ENCODE measurements around the gene WDR54. TPM values are rescaled to one million over a fixed set of nuclear protein-coding genes. Genes with fewer than 3 reads are reported as not detected.
"Not testable (repeated sequence)": the region's sequence is repeated elsewhere in the genome, so short reads cannot be mapped to it uniquely, and the experiment has no call there.

The WDR54 gene
- total RNA-seq, 3 donors from 2014 or later, result 29.1 to 32.1 (median 31.3) TPM

GRCh38 chr2:74429487-74430451 is 8.2 kb downstream of the WDR54 start:
- no peak for ATAC-seq

GRCh38 chr2:74430502-74430901 is 9.0 kb downstream of the WDR54 start:
- DNase-seq (no peak), ATAC-seq (no peak)
- Mint-ChIP-seq H3K9me3 (no peaks in the 10 kb centered on the region), H3K36me3 (ENCODE audit: insufficient read depth) (peaks cover 3% of the 10 kb centered on the region), H3K4me3 (no peak overlapping the region), H3K27me3 (ENCODE audit: low read depth) (no peaks in the 10 kb centered on the region), H3K4me1 (ENCODE audit: low read depth) (no peaks in the 10 kb centered on the region)

More at GRCh38 chr2:74429487-74430451, 8.2 kb downstream of the WDR54 start:
- Mint-ChIP-seq H3K4me3 (no peak overlapping the region), H3K36me3 (ENCODE audit: insufficient read depth) (peaks cover 4% of the 10 kb centered on the region), H3K4me1 (ENCODE audit: low read depth) (no peaks in the 10 kb centered on the region), H3K27me3 (ENCODE audit: low read depth) (no peaks in the 10 kb centered on the region), H3K9me3 (no peaks in the 10 kb centered on the region)
- DNase-seq, result no peak

- DNase-seq (no peak), ATAC-seq (no peak)
- H3K9me3 Mint-ChIP-seq, result no peaks in the 10 kb centered on the region
- peaks cover 22% of the 10 kb centered on the region for H3K27me3 Mint-ChIP-seq (ENCODE audit: low read depth)
- H3K36me3 Mint-ChIP-seq (ENCODE audit: insufficient read depth), result no peaks in the 10 kb centered on the region
- H3K4me1 Mint-ChIP-seq (ENCODE audit: low read depth), result peaks cover 6% of the 10 kb centered on the region
- H3K4me3 Mint-ChIP-seq, result no peak overlapping the region
Measured at GRCh38 chr2:74436111-74436805, 14.7 kb downstream of the WDR54 start.

GRCh38 chr2:74436848-74437695 is 15.5 kb downstream of the WDR54 start:
- Mint-ChIP-seq H3K36me3 (ENCODE audit: insufficient read depth) (no peaks in the 10 kb centered on the region), H3K4me1 (ENCODE audit: low read depth) (peaks cover 6% of the 10 kb centered on the region), H3K9me3 (no peaks in the 10 kb centered on the region), H3K4me3 (no peak overlapping the region), H3K27me3 (ENCODE audit: low read depth) (peaks cover 24% of the 10 kb centered on the region)
- no peak for DNase-seq
- no peak for ATAC-seq

GRCh38 chr2:74438248-74438647 is 16.7 kb downstream of the WDR54 start:
- no peak for DNase-seq
- Mint-ChIP-seq H3K36me3 (ENCODE audit: insufficient read depth) (no peaks in the 10 kb centered on the region), H3K4me3 (no peak overlapping the region), H3K9me3 (no peaks in the 10 kb centered on the region), H3K4me1 (ENCODE audit: low read depth) (peaks cover 9% of the 10 kb centered on the region), H3K27me3 (ENCODE audit: low read depth) (peaks cover 30% of the 10 kb centered on the region)
- no peak for ATAC-seq

GRCh38 chr2:74439373-74439772 is 17.8 kb downstream of the WDR54 start:
- Mint-ChIP-seq H3K27me3 (ENCODE audit: low read depth) (peaks cover 30% of the 10 kb centered on the region), H3K4me1 (ENCODE audit: low read depth) (peaks cover 9% of the 10 kb centered on the region), H3K4me3 (no peak overlapping the region), H3K9me3 (no peaks in the 10 kb centered on the region), H3K36me3 (ENCODE audit: insufficient read depth) (no peaks in the 10 kb centered on the region)
- DNase-seq, result no peak
- ATAC-seq, result no peak

- Mint-ChIP-seq H3K9me3 (no peaks in the 10 kb centered on the region), H3K4me1 (ENCODE audit: low read depth) (peaks cover 9% of the 10 kb centered on the region), H3K27me3 (ENCODE audit: low read depth) (peaks cover 36% of the 10 kb centered on the region), H3K4me3 (peak overlapping the region; percentile 52), H3K36me3 (ENCODE audit: insufficient read depth) (no peaks in the 10 kb centered on the region)
- no peak for DNase-seq
- ATAC-seq, result no peak
Measured at GRCh38 chr2:74439803-74440377, 18.4 kb downstream of the WDR54 start.

GRCh38 chr2:74440378-74441169 is 19.0 kb downstream of the WDR54 start:
- peaks cover 39% of the 10 kb centered on the region for H3K27me3 Mint-ChIP-seq (ENCODE audit: low read depth)
- DNase-seq (no peak), ATAC-seq (peak; percentile 82 to 83)
- H3K4me3 Mint-ChIP-seq, result peak overlapping the region; percentile 58
- no peaks in the 10 kb centered on the region for H3K36me3 Mint-ChIP-seq (ENCODE audit: insufficient read depth)
- H3K4me1 Mint-ChIP-seq (ENCODE audit: low read depth), result peaks cover 9% of the 10 kb centered on the region
- H3K9me3 Mint-ChIP-seq, result no peaks in the 10 kb centered on the region

- no peak for DNase-seq
- peak; percentile 36 to 56 for ATAC-seq
- Mint-ChIP-seq H3K36me3 (ENCODE audit: insufficient read depth) (no peaks in the 10 kb centered on the region), H3K27me3 (ENCODE audit: low read depth) (peaks cover 39% of the 10 kb centered on the region), H3K4me1 (ENCODE audit: low read depth) (peaks cover 9% of the 10 kb centered on the region), H3K9me3 (no peaks in the 10 kb centered on the region), H3K4me3 (peak overlapping the region; percentile 58)
Measured at GRCh38 chr2:74441170-74441689, 19.7 kb downstream of the WDR54 start.

- DNase-seq (no peak), ATAC-seq (peak; percentile 31 to 53)
- Mint-ChIP-seq H3K4me1 (ENCODE audit: low read depth) (peaks cover 9% of the 10 kb centered on the region), H3K4me3 (peak within 1 kb of the TSS; percentile 58), H3K9me3 (no peaks in the 10 kb centered on the region), H3K27me3 (ENCODE audit: low read depth) (peaks cover 39% of the 10 kb centered on the region), H3K36me3 (ENCODE audit: insufficient read depth) (no peaks in the 10 kb centered on the region)
Measured at GRCh38 chr2:74441690-74442482, 20.4 kb downstream of the WDR54 start, which contains the start of gene RTKN. Gene RTKN, minus strand, starts transcription at chr2:74441937. Its CDS starts 121 bp downstream, at chr2:74441816.

- ATAC-seq; H3K4me1 Mint-ChIP-seq (ENCODE audit: low read depth); H3K9me3 Mint-ChIP-seq; DNase-seq; H3K36me3 Mint-ChIP-seq (ENCODE audit: insufficient read depth): not testable (repeated sequence)
- H3K4me3 Mint-ChIP-seq, result peak overlapping the region; percentile 43
- peaks cover 39% of the 10 kb centered on the region for H3K27me3 Mint-ChIP-seq (ENCODE audit: low read depth)
Measured at GRCh38 chr2:74442483-74443297, 21.2 kb downstream of the WDR54 start.

Data from activated T-cell treated with anti-CD3 and anti-CD28 coated beads, Interleukin-2, amount 50 U/mL, for 4 hours (primary cell).